Adrenal gland (tissue), 12 donors: ENCODE results near the gene PDE3A. TPM values are rescaled to one million over a fixed set of nuclear protein-coding genes. Genes with fewer than 3 reads are reported as not detected.

Experiments
- DNase-seq, 7 donors: peaks; one replicate each; pipeline ENCODE4 v3.0.0-alpha.2; 2019 to 2020
- H3K27ac ChIP-seq, 5 donors: fragments of 200-600 bp; sonication (generic) in 4 of 5; 1 replicate in 3 of 5; 2 replicates in 2 of 5; pipeline versions ENCODE4 v1.5.1 to v1.8.0; 2016 to 2020; ENCODE audit warnings: mild to moderate bottlenecking in 1 of 5
- H3K27me3 ChIP-seq: fragments of 200-600 bp; 2 replicates; pipeline ENCODE4 v1.8.0; 2021
- H3K36me3 ChIP-seq, 2 donors: fragments of 200-600 bp; replicated peaks in 1 of 2; 1 replicate in 1 of 2; 2 replicates in 1 of 2; pipeline versions ENCODE4 v1.5.1 to v1.8.0; 2018 to 2022
- H3K4me1 ChIP-seq, 2 donors: fragments of 200-600 bp; replicated peaks in 1 of 2; 1 replicate in 1 of 2; 2 replicates in 1 of 2; pipeline versions ENCODE4 v1.5.1 to v1.8.0; 2018 to 2021
- H3K4me3 ChIP-seq, 4 donors: fragments of 200-600 bp; sonication (generic) in 3 of 4; one replicate each; pipeline ENCODE4 v1.5.1; 2016 to 2018
- H3K9me3 ChIP-seq, 3 donors: fragments of 200-600 bp; sonication (generic) in 1 of 3; replicated peaks in 1 of 3; 1 replicate in 2 of 3; 2 replicates in 1 of 3; pipeline versions ENCODE4 v1.5.1 to v1.8.0; 2016 to 2021
- CTCF ChIP-seq, 6 experiments: fragments of 450-650 bp in 4 of 6; fragments of 200-600 bp in 2 of 6; sonication (generic) in 1 of 6; IDR thresholded peaks; 1 replicate in 5 of 6; 2 replicates in 1 of 6; pipeline versions ENCODE4 v1.5.1 to v1.8.0; 2016 to 2021; ENCODE audit warnings: antibody characterized with exemption in 6 of 6, mild to moderate bottlenecking in 2 of 6, moderate library complexity in 1 of 6
- POLR2A ChIP-seq, 2 donors: fragments of 450-650 bp; IDR thresholded peaks; one replicate each; pipeline ENCODE4 v1.6.1; 2017; ENCODE audit warnings: antibody characterized with exemption in 2 of 2, mild to moderate bottlenecking in 2 of 2, moderate library complexity in 1 of 2
- WGBS, 4 donors: extraction: QIAGEN DNeasy Blood & Tissue Kit in 2 of 4; methylation state at CpG; one replicate each; pipeline versions ENCODE4 v1.1.5 to v1.1.7; 2013 to 2017; 5-methylcytosine and 5-hydroxymethylcytosine counted together
- intact Hi-C, 2 donors: fragments of 100-400 bp; cut with DNase I; formaldehyde crosslinking; loops; one replicate each; pipeline versions ENCODE4 v1.14.1 to v1.15.0; 2022 to 2023
- polyA plus RNA-seq, 3 donors: library from polyadenylated mRNA; stranded (reverse); fragments of 200-250 nt in 2 of 3; fragments of 350-450 nt in 1 of 3; fragmentation: Illumina TruSeq in 1 of 3; extraction: RNeasy Lipid Tissue Mini Kit (QIAGEN cat#74804) in 1 of 3; gene quantifications; one replicate each; pipeline ENCODE4 v1.2.3, GENCODE V29; 2013 to 2014
- total RNA-seq, 9 donors: library from RNA; depleted of rRNA in 4 of 9; stranded (reverse); fragments of >200 nt in 4 of 9; fragments of 120-200 nt in 1 of 9; fragmentation: NEBNext Ultra II Directional in 1 of 9; extraction: Animal tissue kit (Norgen Biotek cat#: 25700) in 1 of 9; gene quantifications; one replicate each; pipeline versions ENCODE4 v1.1.0 to v1.2.4, GENCODE V29; 2013 to 2023
- donor health status: healthy with polysubstance abuse.
- donor health status: Bipolar disorder and iron deficiency.
- donor health status: DM: yes; HTN: yes; CAD: no.
- donor health status: DM: no; HTN: no; CAD: no.
- donor health status: DM: no; HTN: no; CAD: no.
- donor health status: DM: yes; HTN: yes; CAD: no.

The PDE3A gene
- total and polyA plus RNA-seq, 12 donors: 0.61 to 4.6 (median 1.4) TPM

GRCh38 chr12:20350495-20350894 lies 17.8 kb upstream of the PDE3A start:
- no peaks in the 10 kb centered on the region for H3K27me3 ChIP-seq
- no peak for TF ChIP-seq CTCF (IDR thresholded peaks at IDR 0.05)
- no peak for TF ChIP-seq POLR2A (IDR thresholded peaks at IDR 0.05)
- no peak overlapping the region for H3K4me3 ChIP-seq
- no peaks in the 10 kb centered on the region for H3K36me3 ChIP-seq
- H3K4me1 ChIP-seq: no peaks in the 10 kb centered on the region
- no peak overlapping the region for H3K27ac ChIP-seq
- intact Hi-C loops: no loop called here
- no peaks in the 10 kb centered on the region for H3K9me3 ChIP-seq
- no peak for DNase-seq
- 38 to 59% (median 51%) methylated on average over 5 of the region's 5 CpGs for WGBS, 4 donors

GRCh38 chr12:20351406-20351805 lies 16.9 kb upstream of the PDE3A start:
- TF ChIP-seq POLR2A (IDR thresholded peaks at IDR 0.05): no peak
- TF ChIP-seq CTCF (IDR thresholded peaks at IDR 0.05): no peak

GRCh38 chr12:20356048-20356447 lies 12.3 kb upstream of the PDE3A start:
- Histone ChIP-seq H3K4me1 (no peaks in the 10 kb centered on the region), H3K4me3 (no peak overlapping the region), H3K27ac (no peak overlapping the region), H3K9me3 (no peaks in the 10 kb centered on the region), H3K36me3 (no peaks in the 10 kb centered on the region), H3K27me3 (no peaks in the 10 kb centered on the region)
- WGBS, 4 donors: 63 to 70% (median 67%) methylated on average over 2 of the region's 2 CpGs
- DNase-seq: no peak
- no peak for TF ChIP-seq CTCF (IDR thresholded peaks at IDR 0.05)
- no peak for TF ChIP-seq POLR2A (IDR thresholded peaks at IDR 0.05)
- intact Hi-C loops: no loop called here

More at GRCh38 chr12:20351406-20351805, 16.9 kb upstream of the PDE3A start:
- Histone ChIP-seq H3K9me3 (no peaks in the 10 kb centered on the region), H3K4me1 (no peaks in the 10 kb centered on the region), H3K36me3 (no peaks in the 10 kb centered on the region), H3K27ac (no peak overlapping the region), H3K27me3 (no peaks in the 10 kb centered on the region), H3K4me3 (no peak overlapping the region)
- no peak for DNase-seq
- intact Hi-C loops: no loop called here
- 76 to 93% (median 84%) methylated on average over 4 of the region's 4 CpGs for WGBS, 4 donors

- Histone ChIP-seq H3K4me1 (no peaks in the 10 kb centered on the region), H3K36me3 (no peaks in the 10 kb centered on the region), H3K9me3 (no peaks in the 10 kb centered on the region), H3K27ac (no peak overlapping the region), H3K27me3 (no peaks in the 10 kb centered on the region), H3K4me3 (no peak overlapping the region)
- intact Hi-C loops: no loop called here
- TF ChIP-seq POLR2A (IDR thresholded peaks at IDR 0.05): no peak
- 79 to 90% (median 88%) methylated on average over 3 of the region's 3 CpGs for WGBS, 4 donors
- no peak for DNase-seq
Observed at GRCh38 chr12:20360407-20360806, 7.9 kb upstream of the PDE3A start.

- Histone ChIP-seq H3K4me3 (no peak overlapping the region), H3K27me3 (no peaks in the 10 kb centered on the region), H3K36me3 (no peaks in the 10 kb centered on the region), H3K9me3 (no peaks in the 10 kb centered on the region), H3K4me1 (no peaks in the 10 kb centered on the region), H3K27ac (no peak overlapping the region)
- intact Hi-C loops: no loop called here
- 77 to 91% (median 81%) methylated on average over 3 of the region's 3 CpGs for WGBS, 4 donors
- DNase-seq: no peak
- no peak for TF ChIP-seq CTCF (IDR thresholded peaks at IDR 0.05)
- TF ChIP-seq POLR2A (IDR thresholded peaks at IDR 0.05): no peak
Observed at GRCh38 chr12:20361416-20361815, 6.9 kb upstream of the PDE3A start.
